IMR-90 (cell line): ENCODE results near the gene C3orf49. TPM values are rescaled to one million over a fixed set of nuclear protein-coding genes. Genes with fewer than 3 reads are reported as not detected.

Experiments used
- ATAC-seq: fragments of 200-7000 bp; cut with Tn5 transposase; 2 replicates; pipeline ENCODE4 v1.9.1; 2020; ENCODE audit warnings: low read depth, mild to moderate bottlenecking, moderate library complexity
- BruUV-seq: library from RNA; stranded (reverse); fragments of 400-500 nt; replicated peaks from 2 replicates; lab custom pipeline; 2021; lab: Mats Ljungman, UMichigan
- CTCF ChIA-PET: fragments of 300-600 bp; formaldehyde crosslinking; extraction: SDS; loops from one replicate; lab custom pipeline; 2021; ENCODE audit warnings: antibody characterized with exemption; lab: Yijun Ruan, JAX
- POLR2A ChIA-PET: fragments of 300-600 bp; sonication (Branson Sonifier 250); formaldehyde crosslinking; loops from one replicate; lab custom pipeline; 2022; ENCODE audit warnings: antibody characterized with exemption; ENCODE audit not compliant: unreplicated experiment; lab: Charles Lee
- DNase-seq: peaks from one replicate; pipeline ENCODE4 v3.0.0; 2013
- H2AFZ ChIP-seq: replicated peaks from 2 replicates; pipeline ENCODE3; 2013; ENCODE audit warnings: low read length, mild to moderate bottlenecking; ENCODE audit not compliant: poor library complexity
- H2AK5ac ChIP-seq: 2 replicates; pipeline ENCODE4 v1.6.1; 2013; ENCODE audit warnings: low read depth, low read length, inconsistent platforms
- H2AK9ac ChIP-seq: replicated peaks from 2 replicates; pipeline ENCODE3; 2013; ENCODE audit warnings: mild to moderate bottlenecking, low read depth, low read length, moderate library complexity; ENCODE audit not compliant: poor library complexity
- H2BK120ac ChIP-seq: 2 replicates; pipeline ENCODE4 v1.6.1; 2013; ENCODE audit warnings: low read depth, low read length, inconsistent platforms
- H2BK15ac ChIP-seq: 3 replicates; pipeline ENCODE4 v1.6.1; 2013; ENCODE audit warnings: low read depth, low read length, inconsistent platforms
- H2BK20ac ChIP-seq: 2 replicates; pipeline ENCODE4 v1.6.1; 2013; ENCODE audit warnings: low read depth, mild to moderate bottlenecking, inconsistent platforms, low read length, moderate library complexity
- H2BK5ac ChIP-seq: 2 replicates; pipeline ENCODE4 v1.6.1; 2013; ENCODE audit warnings: mild to moderate bottlenecking, low read depth, low read length, inconsistent platforms; ENCODE audit not compliant: poor library complexity, severe bottlenecking
- H3K14ac ChIP-seq: replicated peaks from 2 replicates; pipeline ENCODE4 v1.6.1; 2013; ENCODE audit warnings: low read depth, low read length, inconsistent platforms
- H3K18ac ChIP-seq: 2 replicates; pipeline ENCODE4 v1.6.1; 2013; ENCODE audit warnings: low read depth, low read length, control low read depth
- H3K23ac ChIP-seq: 2 replicates; pipeline ENCODE4 v1.6.1; 2013; ENCODE audit warnings: low read depth, low read length, inconsistent platforms
- H3K27ac ChIP-seq: 2 replicates; pipeline ENCODE4 v1.5.1; 2013; ENCODE audit warnings: mild to moderate bottlenecking, control low read depth, low read length; ENCODE audit not compliant: insufficient read depth
- H3K27me3 ChIP-seq: 2 replicates; pipeline ENCODE4 v1.6.1; 2013; ENCODE audit warnings: low read length; ENCODE audit not compliant: control insufficient read depth, insufficient read depth
- H3K36me3 ChIP-seq: 2 replicates; pipeline ENCODE4 v1.6.1; 2013; ENCODE audit warnings: low read length, mixed read lengths; ENCODE audit not compliant: control insufficient read depth, insufficient read depth
- H3K4ac ChIP-seq: 2 replicates; pipeline ENCODE4 v1.6.1; 2013; ENCODE audit warnings: low read depth, low read length, inconsistent platforms
- H3K4me1 ChIP-seq: 2 replicates; pipeline ENCODE4 v1.6.1; 2013; ENCODE audit warnings: low read length, mixed read lengths; ENCODE audit not compliant: control insufficient read depth, insufficient read depth
- H3K4me2 ChIP-seq: 2 replicates; pipeline ENCODE4 v1.6.1; 2013; ENCODE audit warnings: low read depth, mild to moderate bottlenecking, control low read depth, low read length, moderate library complexity
- H3K4me3 ChIP-seq: 2 replicates; pipeline ENCODE4 v1.5.1; 2013; ENCODE audit warnings: low read depth, mild to moderate bottlenecking, control low read depth, low read length, moderate library complexity; ENCODE audit not compliant: insufficient read depth
- H3K56ac ChIP-seq: 2 replicates; pipeline ENCODE4 v1.6.1; 2013; ENCODE audit warnings: low read length, inconsistent platforms; ENCODE audit not compliant: insufficient read depth; ENCODE audit errors: extremely low read depth
- H3K79me1 ChIP-seq, 2 experiments: 2 replicates each; pipeline ENCODE4 v1.6.1; 2013; ENCODE audit warnings: low read length in 2 of 2, inconsistent platforms in 1 of 2, low read depth in 1 of 2
- H3K9ac ChIP-seq: 2 replicates; pipeline ENCODE4 v1.6.1; 2013; ENCODE audit warnings: low read depth, low read length, control low read depth
- H3K9me1 ChIP-seq: 2 replicates; pipeline ENCODE4 v1.6.1; 2013; ENCODE audit warnings: low read length, inconsistent platforms; ENCODE audit not compliant: insufficient read depth
- H3K9me3 ChIP-seq: 2 replicates; pipeline ENCODE4 v1.6.1; 2013; ENCODE audit warnings: low read length; ENCODE audit not compliant: control insufficient read depth, insufficient read depth
- H4K20me1 ChIP-seq: 2 replicates; pipeline ENCODE4 v1.6.1; 2013; ENCODE audit warnings: low read length, inconsistent platforms; ENCODE audit not compliant: insufficient read depth
- H4K5ac ChIP-seq: 2 replicates; pipeline ENCODE4 v1.6.1; 2013; ENCODE audit warnings: mild to moderate bottlenecking, low read depth, low read length, control low read depth
- H4K8ac ChIP-seq, 2 experiments: 2 replicates each; pipeline ENCODE4 v1.6.1; 2013; ENCODE audit warnings: low read depth in 2 of 2, low read length in 2 of 2, control low read depth in 1 of 2, inconsistent platforms in 1 of 2
- H4K91ac ChIP-seq: 2 replicates; pipeline ENCODE4 v1.6.1; 2013; ENCODE audit warnings: low read depth, low read length, inconsistent platforms; ENCODE audit not compliant: insufficient read depth
- BHLHE40 ChIP-seq: fragments of 150-350 bp; IDR thresholded peaks from 2 replicates; pipeline ENCODE4 v1.6.1; 2016; ENCODE audit warnings: mild to moderate bottlenecking, low read depth, low read length
- CEBPB ChIP-seq: IDR thresholded peaks from 2 replicates; pipeline ENCODE4 v1.6.1; 2012; ENCODE audit warnings: low read depth, low read length, improper control_type of control experiment
- CHD1 ChIP-seq: IDR thresholded peaks from 2 replicates; pipeline ENCODE4 v1.6.1; 2012; ENCODE audit warnings: low read depth, low read length, improper control_type of control experiment
- FOS ChIP-seq: fragments of 150-350 bp; IDR thresholded peaks from 2 replicates; pipeline ENCODE4 v1.6.1; 2016; ENCODE audit warnings: low read depth, low read length
- MAFK ChIP-seq: IDR thresholded peaks from 2 replicates; pipeline ENCODE4 v1.6.1; 2012; ENCODE audit warnings: low read depth, low read length, improper control_type of control experiment
- MAZ ChIP-seq: IDR thresholded peaks from 2 replicates; pipeline ENCODE4 v1.6.1; 2012; ENCODE audit warnings: low read depth, mild to moderate bottlenecking, low read length, improper control_type of control experiment, moderate library complexity, borderline replicate concordance
- MXI1 ChIP-seq: IDR thresholded peaks from 2 replicates; pipeline ENCODE4 v1.6.1; 2012; ENCODE audit warnings: low read depth, mild to moderate bottlenecking, low read length, moderate library complexity, borderline replicate concordance
- NFE2L2 ChIP-seq: fragments of 150-350 bp; IDR thresholded peaks from 2 replicates; pipeline ENCODE4 v1.6.1; 2016; ENCODE audit warnings: low read depth, mild to moderate bottlenecking, low read length
- POLR2A ChIP-seq: IDR thresholded peaks from 2 replicates; pipeline ENCODE4 v1.6.1; 2012; ENCODE audit warnings: mild to moderate bottlenecking, low read depth, low read length
- RAD21 ChIP-seq: IDR thresholded peaks from 2 replicates; pipeline ENCODE4 v1.6.1; 2012; ENCODE audit warnings: low read length, improper control_type of control experiment
- RCOR1 ChIP-seq: IDR thresholded peaks from 2 replicates; pipeline ENCODE4 v1.6.1; 2012; ENCODE audit warnings: mild to moderate bottlenecking, low read length, improper control_type of control experiment; ENCODE audit not compliant: insufficient replicate concordance
- RFX5 ChIP-seq: IDR thresholded peaks from 2 replicates; pipeline ENCODE4 v1.8.0; 2012; ENCODE audit warnings: low read depth, mild to moderate bottlenecking, low read length, moderate library complexity
- SMC3 ChIP-seq: fragments of 150-350 bp; IDR thresholded peaks from 2 replicates; pipeline ENCODE4 v1.6.1; 2016; ENCODE audit warnings: low read depth, mild to moderate bottlenecking, antibody characterized with exemption, low read length, moderate library complexity
- WGBS, 2 experiments: methylation state at CpG; one replicate each; pipeline versions ENCODE4 v1.1.5 to v1.1.7; 2013; ENCODE audit warnings: missing lambda C conversion rate in 2 of 2; ENCODE audit not compliant: insufficient read length in 1 of 2; ENCODE audit errors: extremely low coverage in 2 of 2; 5-methylcytosine and 5-hydroxymethylcytosine counted together
- dilution Hi-C: fragments of 300-500 bp; cut with HindIII; formaldehyde crosslinking; loops from one replicate; pipeline ENCODE4 v1.14.3; 2018; ENCODE audit warnings: low sequenced_read_pairs; ENCODE audit not compliant: unreplicated experiment
- in situ Hi-C: fragments of 300-500 bp; cut with MboI; formaldehyde crosslinking; loops from 3 replicates; pipeline ENCODE4 v1.14.3; 2019; ENCODE audit warnings: low sequenced_read_pairs, inconsistent platforms, mixed read lengths
- intact Hi-C: fragments of 100-400 bp; cut with micrococcal nuclease; formaldehyde crosslinking; loops from 2 replicates; pipeline ENCODE4 v1.10.0; 2022
- polyA plus RNA-seq, 3 experiments: library from polyadenylated mRNA; depleted of rRNA; stranded (reverse); fragments of >200 nt; gene quantifications; 2 replicates each; pipeline ENCODE4 v1.2.3, GENCODE V29; 2012; ENCODE audit warnings: low replicate concordance in 1 of 3
- total RNA-seq: library from RNA; depleted of rRNA; stranded (reverse); fragments of >200 nt; gene quantifications from 2 replicates; pipeline ENCODE4 v1.2.3, GENCODE V29; 2012
- TF ChIP-seq, protein P1 (sequence below): fragments of 150-350 bp; IDR thresholded peaks from 2 replicates; pipeline ENCODE4 v1.6.1; 2016; ENCODE audit warnings: low read depth, mild to moderate bottlenecking, low read length, moderate library complexity, borderline replicate concordance
- TF ChIP-seq, protein P2 (sequence below): conservative IDR thresholded peaks from 2 replicates; pipeline ENCODE4 v1.5.1; 2012; ENCODE audit warnings: mild to moderate bottlenecking, low read depth, low read length, improper control_type of control experiment
- TF ChIP-seq, protein P3 (sequence below): fragments of 150-350 bp; IDR thresholded peaks from 2 replicates; pipeline ENCODE4 v1.6.1; 2017; ENCODE audit warnings: mild to moderate bottlenecking, antibody characterized with exemption, low read length, low read depth

C3orf49 gene
- total and polyA plus RNA-seq, 2 of the 4 experiments (the other 2 are of a cell fraction): not detected

DNA sequence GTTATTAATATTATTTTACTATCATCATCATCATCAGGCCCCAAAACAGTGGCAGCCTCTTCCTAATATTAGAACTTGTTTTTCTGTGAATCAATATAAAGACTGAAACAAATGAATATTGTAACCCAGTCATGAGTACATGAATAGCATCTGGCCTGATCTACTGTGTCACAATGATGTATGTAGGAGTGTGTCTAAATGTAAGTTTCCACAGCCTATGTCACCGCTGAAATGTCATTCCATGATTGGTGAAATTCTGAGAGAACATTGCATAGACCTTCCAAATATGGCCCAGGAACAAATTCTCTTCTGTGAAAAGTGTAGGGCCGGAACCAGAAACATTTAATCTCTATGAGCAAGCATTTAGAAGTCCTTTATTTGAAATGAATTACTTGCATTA is 20.6 kb upstream of the C3orf49 start:
- no TSS peak for BruUV-seq
- H3K27ac ChIP-seq: no peak overlapping the region
- H3K9me1 ChIP-seq: no peaks in the 10 kb centered on the region
- H3K4me3 ChIP-seq: no peak overlapping the region
- no peak overlapping the region for H3K9ac ChIP-seq
- H3K4me1 ChIP-seq: no peaks in the 10 kb centered on the region
- no peak for ATAC-seq
- no peak overlapping the region for H3K14ac ChIP-seq
- H3K23ac ChIP-seq: no peak overlapping the region
- H2AK9ac ChIP-seq: no peak overlapping the region
- dilution Hi-C loops: no loop called here
- H3K4ac ChIP-seq: no peak overlapping the region
- H2BK20ac ChIP-seq: no peak overlapping the region
- no peak overlapping the region for H2BK120ac ChIP-seq
- no peaks in the 10 kb centered on the region for H3K9me3 ChIP-seq
- CTCF ChIA-PET: no interaction called here
- H3K4me2 ChIP-seq: no peak overlapping the region
- 100% methylated on average over 1 of the region's 2 CpGs; no CpG with 5 or more reads in 1 of the 2 experiments for WGBS, 2 experiments
- TF ChIP-seq BHLHE40 (no peak), CHD1 (no peak), CEBPB (no peak), MXI1 (no peak), RFX5 (no peak), MAZ (no peak), SMC3 (no peak), POLR2A (no peak), FOS (no peak), NFE2L2 (no peak), MAFK (no peak), RAD21 (no peak), RCOR1 (no peak)
- TF ChIP-seq, protein P1, sequence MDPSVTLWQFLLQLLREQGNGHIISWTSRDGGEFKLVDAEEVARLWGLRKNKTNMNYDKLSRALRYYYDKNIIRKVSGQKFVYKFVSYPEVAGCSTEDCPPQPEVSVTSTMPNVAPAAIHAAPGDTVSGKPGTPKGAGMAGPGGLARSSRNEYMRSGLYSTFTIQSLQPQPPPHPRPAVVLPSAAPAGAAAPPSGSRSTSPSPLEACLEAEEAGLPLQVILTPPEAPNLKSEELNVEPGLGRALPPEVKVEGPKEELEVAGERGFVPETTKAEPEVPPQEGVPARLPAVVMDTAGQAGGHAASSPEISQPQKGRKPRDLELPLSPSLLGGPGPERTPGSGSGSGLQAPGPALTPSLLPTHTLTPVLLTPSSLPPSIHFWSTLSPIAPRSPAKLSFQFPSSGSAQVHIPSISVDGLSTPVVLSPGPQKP: no peak
- TF ChIP-seq, protein P2, sequence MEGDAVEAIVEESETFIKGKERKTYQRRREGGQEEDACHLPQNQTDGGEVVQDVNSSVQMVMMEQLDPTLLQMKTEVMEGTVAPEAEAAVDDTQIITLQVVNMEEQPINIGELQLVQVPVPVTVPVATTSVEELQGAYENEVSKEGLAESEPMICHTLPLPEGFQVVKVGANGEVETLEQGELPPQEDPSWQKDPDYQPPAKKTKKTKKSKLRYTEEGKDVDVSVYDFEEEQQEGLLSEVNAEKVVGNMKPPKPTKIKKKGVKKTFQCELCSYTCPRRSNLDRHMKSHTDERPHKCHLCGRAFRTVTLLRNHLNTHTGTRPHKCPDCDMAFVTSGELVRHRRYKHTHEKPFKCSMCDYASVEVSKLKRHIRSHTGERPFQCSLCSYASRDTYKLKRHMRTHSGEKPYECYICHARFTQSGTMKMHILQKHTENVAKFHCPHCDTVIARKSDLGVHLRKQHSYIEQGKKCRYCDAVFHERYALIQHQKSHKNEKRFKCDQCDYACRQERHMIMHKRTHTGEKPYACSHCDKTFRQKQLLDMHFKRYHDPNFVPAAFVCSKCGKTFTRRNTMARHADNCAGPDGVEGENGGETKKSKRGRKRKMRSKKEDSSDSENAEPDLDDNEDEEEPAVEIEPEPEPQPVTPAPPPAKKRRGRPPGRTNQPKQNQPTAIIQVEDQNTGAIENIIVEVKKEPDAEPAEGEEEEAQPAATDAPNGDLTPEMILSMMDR: no peak
- TF ChIP-seq, protein P3, sequence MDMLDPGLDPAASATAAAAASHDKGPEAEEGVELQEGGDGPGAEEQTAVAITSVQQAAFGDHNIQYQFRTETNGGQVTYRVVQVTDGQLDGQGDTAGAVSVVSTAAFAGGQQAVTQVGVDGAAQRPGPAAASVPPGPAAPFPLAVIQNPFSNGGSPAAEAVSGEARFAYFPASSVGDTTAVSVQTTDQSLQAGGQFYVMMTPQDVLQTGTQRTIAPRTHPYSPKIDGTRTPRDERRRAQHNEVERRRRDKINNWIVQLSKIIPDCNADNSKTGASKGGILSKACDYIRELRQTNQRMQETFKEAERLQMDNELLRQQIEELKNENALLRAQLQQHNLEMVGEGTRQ: no peak
- no peak overlapping the region for H4K8ac ChIP-seq
- POLR2A ChIA-PET: no interaction called here
- H2AFZ ChIP-seq: no peak overlapping the region
- no peaks in the 10 kb centered on the region for H4K20me1 ChIP-seq
- DNase-seq: no peak
- H3K56ac ChIP-seq: no peak overlapping the region
- H2AK5ac ChIP-seq: no peak overlapping the region
- H4K91ac ChIP-seq: no peak overlapping the region
- no peak overlapping the region for H4K5ac ChIP-seq
- no peak overlapping the region for H2BK15ac ChIP-seq
- intact Hi-C loops: no loop called here
- H3K18ac ChIP-seq: no peak overlapping the region
- H3K79me1 ChIP-seq: no peaks in the 10 kb centered on the region
- no peaks in the 10 kb centered on the region for H3K36me3 ChIP-seq
- no peak overlapping the region for H2BK5ac ChIP-seq
- peaks cover 5% of the 10 kb centered on the region for H3K27me3 ChIP-seq
- in situ Hi-C loops: no loop called here
